Activated T-cell treated with anti-CD3 and anti-CD28 coated beads, Interleukin-2, amount 50 U/mL, for 48 hours (primary cell): ENCODE measurements around the gene MYH9.

Experiments
- DNase-seq, 2 experiments: peaks; one replicate each; pipeline ENCODE4 v3.0.0-alpha.2; 2020

Gene MYH9

GRCh38 chr22:36239150-36239400, 148.7 kb downstream of the MYH9 start:
- DNase-seq = peak in 1 of 2 experiments; percentile 41

- DNase-seq = peak in 1 of 2 experiments; percentile 38
These were observed 149.2 kb downstream of the MYH9 start for GRCh38 chr22:36238373-36239149.

GRCh38 chr22:36237462-36238372, 150.1 kb downstream of the MYH9 start:
- DNase-seq = peak in 1 of 2 experiments; percentile 42

DNA sequence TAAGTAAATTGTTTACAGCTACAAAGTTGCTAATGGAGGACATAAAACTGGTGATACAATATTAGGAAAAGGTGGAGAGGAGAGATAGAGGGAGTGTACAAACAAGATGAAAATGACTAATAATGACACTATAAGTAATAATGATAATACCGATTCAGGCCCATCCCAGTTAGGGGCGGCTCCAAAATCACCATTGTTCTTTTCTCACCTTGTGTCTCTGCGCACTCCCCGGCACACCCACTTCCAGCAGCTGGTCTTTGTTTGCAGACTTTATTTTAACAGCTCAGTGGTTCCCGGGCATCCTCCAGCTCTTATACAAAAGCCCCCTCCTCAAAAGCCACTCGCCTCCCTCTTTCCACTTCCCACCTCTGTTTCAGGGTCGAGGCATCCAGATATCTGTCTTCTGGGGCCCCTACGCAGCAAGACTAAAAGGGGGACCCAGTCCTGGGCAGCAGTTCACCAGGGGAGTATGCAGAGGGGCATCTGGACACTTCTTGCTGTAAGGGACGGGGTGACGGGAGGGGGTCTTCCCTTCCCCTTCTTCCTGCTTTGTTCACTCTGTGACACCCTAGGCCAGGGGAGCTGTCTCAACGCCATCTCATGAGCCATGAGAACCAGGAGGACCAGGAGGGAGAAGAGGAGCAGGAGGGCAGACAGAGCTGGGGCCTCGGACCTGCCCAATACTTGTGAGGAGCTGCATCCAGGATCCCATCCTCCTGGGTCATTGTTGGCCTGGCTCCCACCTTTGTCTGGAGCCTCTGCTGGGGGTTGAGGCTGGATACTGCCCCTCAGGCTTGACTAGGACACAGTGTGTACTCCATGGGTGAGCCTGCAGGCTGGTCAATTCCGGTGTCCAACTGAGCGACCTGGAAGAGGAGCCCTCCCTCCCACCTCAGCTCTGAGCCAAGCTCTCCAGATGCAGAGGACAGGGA, 151.1 kb downstream of the MYH9 start:
- DNase-seq = peak in 1 of 2 experiments; percentile 17

GRCh38 chr22:36235585-36235984, 152.2 kb downstream of the MYH9 start:
- no peak for DNase-seq

DNA sequence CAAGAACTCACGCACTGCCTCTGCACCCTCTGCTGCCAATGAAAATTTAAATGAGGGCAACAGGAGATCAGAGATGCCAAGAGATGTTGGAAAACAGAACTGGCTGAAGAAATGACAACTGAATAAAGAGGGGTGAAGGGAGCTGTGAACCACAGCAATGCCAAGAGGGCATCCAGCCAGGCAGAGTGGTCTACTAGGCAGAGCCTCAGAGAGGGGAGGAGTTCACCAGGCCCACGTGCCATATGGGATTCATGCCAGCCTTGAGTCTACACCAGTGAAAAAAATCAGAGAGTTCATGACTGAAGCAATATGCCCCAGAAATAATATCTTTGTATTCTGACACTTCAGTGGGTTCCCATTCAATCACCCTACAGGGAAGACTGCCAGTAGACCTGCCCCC, 152.8 kb downstream of the MYH9 start:
- no peak for DNase-seq

GRCh38 chr22:36234213-36234612, 153.6 kb downstream of the MYH9 start:
- no peak for DNase-seq

- no peak for DNase-seq
These were observed 154.0 kb downstream of the MYH9 start for GRCh38 chr22:36233796-36234195.

GRCh38 chr22:36232715-36233401, 154.9 kb downstream of the MYH9 start:
- DNase-seq = no peak
